ENCODE results near the gene CXCR4.

DNA sequence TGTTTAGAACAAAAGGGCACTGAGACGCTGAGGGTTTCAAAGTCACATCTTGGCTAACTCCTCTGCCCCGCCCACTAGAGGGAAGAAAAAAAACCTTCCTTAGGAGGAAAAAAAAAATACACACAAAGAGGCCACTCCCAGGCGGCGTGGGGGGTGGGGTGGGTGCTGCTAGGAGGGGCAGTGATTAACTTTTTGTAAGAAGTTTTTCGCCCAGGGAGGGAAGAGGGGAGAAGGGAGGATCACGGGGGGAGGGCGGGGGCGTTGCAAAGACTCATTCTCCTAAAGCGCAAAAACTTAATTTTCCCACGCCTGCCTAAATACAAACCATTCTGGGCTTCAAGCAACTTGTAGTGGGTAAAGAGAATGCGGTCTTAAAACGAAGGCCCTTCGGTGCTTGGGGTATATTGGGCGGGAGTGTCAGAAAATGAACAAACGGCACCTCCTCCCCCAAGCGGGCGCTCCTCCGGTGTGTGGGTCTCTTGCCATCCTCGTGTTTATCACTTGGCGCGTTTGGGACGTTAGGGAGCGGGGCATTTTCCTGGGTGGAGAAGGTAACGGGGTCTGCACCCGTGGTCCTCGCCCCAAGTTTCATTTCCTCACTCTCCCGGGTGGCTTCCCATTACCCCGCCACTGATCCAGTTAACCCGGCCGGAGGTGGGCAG, 1.7 kb downstream of the CXCR4 start:
- TF ChIP-seq POLR2AphosphoS5 (IDR thresholded peaks at IDR 0.05; ENCODE audit: low read depth, low read length) = no peak
- TF ChIP-seq, protein P1, sequence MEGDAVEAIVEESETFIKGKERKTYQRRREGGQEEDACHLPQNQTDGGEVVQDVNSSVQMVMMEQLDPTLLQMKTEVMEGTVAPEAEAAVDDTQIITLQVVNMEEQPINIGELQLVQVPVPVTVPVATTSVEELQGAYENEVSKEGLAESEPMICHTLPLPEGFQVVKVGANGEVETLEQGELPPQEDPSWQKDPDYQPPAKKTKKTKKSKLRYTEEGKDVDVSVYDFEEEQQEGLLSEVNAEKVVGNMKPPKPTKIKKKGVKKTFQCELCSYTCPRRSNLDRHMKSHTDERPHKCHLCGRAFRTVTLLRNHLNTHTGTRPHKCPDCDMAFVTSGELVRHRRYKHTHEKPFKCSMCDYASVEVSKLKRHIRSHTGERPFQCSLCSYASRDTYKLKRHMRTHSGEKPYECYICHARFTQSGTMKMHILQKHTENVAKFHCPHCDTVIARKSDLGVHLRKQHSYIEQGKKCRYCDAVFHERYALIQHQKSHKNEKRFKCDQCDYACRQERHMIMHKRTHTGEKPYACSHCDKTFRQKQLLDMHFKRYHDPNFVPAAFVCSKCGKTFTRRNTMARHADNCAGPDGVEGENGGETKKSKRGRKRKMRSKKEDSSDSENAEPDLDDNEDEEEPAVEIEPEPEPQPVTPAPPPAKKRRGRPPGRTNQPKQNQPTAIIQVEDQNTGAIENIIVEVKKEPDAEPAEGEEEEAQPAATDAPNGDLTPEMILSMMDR (IDR thresholded peaks at IDR 0.05) = no peak
- no peak for TF ChIP-seq EZH2phosphoT487 (IDR thresholded peaks at IDR 0.05; ENCODE audit: borderline replicate concordance, low read depth)
- no peak for TF ChIP-seq NRF1 (IDR thresholded peaks at IDR 0.05; ENCODE audit: low read depth, low read length)
- TF ChIP-seq TEAD4 (IDR thresholded peaks at IDR 0.05; ENCODE audit: borderline replicate concordance, insufficient read depth) = no peak
- TF ChIP-seq YY1 (IDR thresholded peaks at IDR 0.05; ENCODE audit: low read depth) = no peak
- no peak for TF ChIP-seq RCOR1 (IDR thresholded peaks at IDR 0.05; ENCODE audit: low read length)

Data from SK-N-SH (cell line).